ENCODE measurements around the gene ELMO3. TPM values are rescaled to one million over a fixed set of nuclear protein-coding genes. Genes with fewer than 3 reads are reported as not detected.

The ELMO3 gene
- total and polyA plus RNA-seq, 2 of the 13 experiments (the other 11 are each of a cell fraction or from before 2014, with no cell fraction given), result 2.6 to 4.0 TPM

DNA sequence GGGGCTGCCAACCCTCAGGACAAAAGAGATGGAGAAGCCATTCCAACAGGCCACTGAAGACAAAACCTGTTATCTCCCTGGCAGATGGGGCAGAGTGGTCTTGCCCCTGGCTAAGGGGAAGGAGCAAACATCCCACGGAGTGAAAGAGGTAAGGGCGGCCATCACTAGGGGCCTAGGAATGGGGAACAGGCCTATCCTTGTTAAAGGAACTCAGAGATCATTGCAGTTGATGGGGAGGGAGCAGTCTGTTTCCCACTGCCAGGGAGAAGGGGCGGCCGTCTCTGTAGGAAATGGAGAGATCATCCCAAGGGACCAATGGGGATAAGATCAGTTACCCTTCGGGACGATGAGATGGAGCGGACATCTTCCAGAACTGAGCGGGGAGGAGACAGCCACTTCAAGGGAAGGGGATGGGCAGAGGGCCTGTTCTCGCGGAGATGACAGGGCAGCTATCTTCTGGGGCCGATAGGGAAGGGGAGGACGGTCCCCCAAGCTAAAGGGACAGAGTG lies 27.4 kb downstream of the ELMO3 start:
- ATAC-seq (no peak; the same call in 1 of the 3 replicates), FAIRE-seq (no peak), DNase-seq (ENCODE audit: low spot score) (no peak)
- no peak overlapping the region for H2AFZ ChIP-seq (ENCODE audit: low read length)
- CTCF ChIA-PET (ENCODE audit: low intra/inter-chr PET ratio, low total read pairs), result no interaction called here
- peak overlapping the region; percentile 98 for H3K9ac ChIP-seq (ENCODE audit: insufficient read depth, low read depth, low read length)
- intact Hi-C loops (cut with micrococcal nuclease; ENCODE audit: unreplicated experiment), result loop anchor here (5.0 kb wide), 1 partner anchor 39 kb away; no protein-coding TSS in a partner anchor
- peaks cover 17% of the 10 kb centered on the region for H3K79me2 ChIP-seq (ENCODE audit: insufficient read depth, low read length)
- POLR2A ChIA-PET, result interaction anchor here (0.6 to 3.2 kb wide), 22 partner anchors 9 to 335 kb away, joined by 3 to 71 read pairs (median 4); partner anchors contain the start of genes ATP6V0D1, ELMO3, FHOD1 and NOL3
- 9% methylated on average over 12 of the region's 12 CpGs for WGBS (ENCODE audit: low lambda C conversion rate)
- H3K9me3 ChIP-seq (ENCODE audit: low read length), result no peaks in the 10 kb centered on the region
- no peak overlapping the region for H3K27ac ChIP-seq (ENCODE audit: extremely low read length, insufficient read depth, low read length)
- in situ Hi-C loops (cut with HindIII; ENCODE audit: extremely low pct_ligation_motif_present, low pct_unique_long_range_greater_than_20kb), result no loop called here
- H3K4me3 ChIP-seq (replicated peaks in 1 of 3; ENCODE audit: insufficient read depth in 1 of 3, low read depth in 2 of 3, low read length in 3 of 3), result peak overlapping the region; percentile 97 to 100 (median 98)
- H4K20me1 ChIP-seq (ENCODE audit: insufficient read depth, low read length), result no peaks in the 10 kb centered on the region; the same call in 1 of the 2 replicates
- H3K4me1 ChIP-seq (ENCODE audit: insufficient read depth, low read length), result peaks cover 34% of the 10 kb centered on the region
- H3K4me2 ChIP-seq (ENCODE audit: low read depth, low read length), result peak overlapping the region; percentile 93
- peaks cover 23 to 33% of the 10 kb centered on the region in 2 experiments for H3K36me3 ChIP-seq (replicated peaks in 1 of 2; ENCODE audit: control insufficient read depth in 1 of 2, insufficient read depth in 2 of 2, low read length in 2 of 2)
- BruUV-seq (replicated peaks), result no TSS peak
- H3K27me3 ChIP-seq (ENCODE audit: control insufficient read depth in 1 of 2, insufficient read depth in 2 of 2, low read length in 2 of 2), result peaks cover 0 to 4% of the 10 kb centered on the region in 2 experiments; a peak in 1 of 5 replicates
- 0 out of 2 replicates have a peak, but pooled peaks have one; percentile 38 for TF ChIP-seq ZNF724P (CRISPR knock-in tag; IDR thresholded peaks at IDR 0.05; ENCODE audit: borderline replicate concordance)
- TF ChIP-seq, protein P1, sequence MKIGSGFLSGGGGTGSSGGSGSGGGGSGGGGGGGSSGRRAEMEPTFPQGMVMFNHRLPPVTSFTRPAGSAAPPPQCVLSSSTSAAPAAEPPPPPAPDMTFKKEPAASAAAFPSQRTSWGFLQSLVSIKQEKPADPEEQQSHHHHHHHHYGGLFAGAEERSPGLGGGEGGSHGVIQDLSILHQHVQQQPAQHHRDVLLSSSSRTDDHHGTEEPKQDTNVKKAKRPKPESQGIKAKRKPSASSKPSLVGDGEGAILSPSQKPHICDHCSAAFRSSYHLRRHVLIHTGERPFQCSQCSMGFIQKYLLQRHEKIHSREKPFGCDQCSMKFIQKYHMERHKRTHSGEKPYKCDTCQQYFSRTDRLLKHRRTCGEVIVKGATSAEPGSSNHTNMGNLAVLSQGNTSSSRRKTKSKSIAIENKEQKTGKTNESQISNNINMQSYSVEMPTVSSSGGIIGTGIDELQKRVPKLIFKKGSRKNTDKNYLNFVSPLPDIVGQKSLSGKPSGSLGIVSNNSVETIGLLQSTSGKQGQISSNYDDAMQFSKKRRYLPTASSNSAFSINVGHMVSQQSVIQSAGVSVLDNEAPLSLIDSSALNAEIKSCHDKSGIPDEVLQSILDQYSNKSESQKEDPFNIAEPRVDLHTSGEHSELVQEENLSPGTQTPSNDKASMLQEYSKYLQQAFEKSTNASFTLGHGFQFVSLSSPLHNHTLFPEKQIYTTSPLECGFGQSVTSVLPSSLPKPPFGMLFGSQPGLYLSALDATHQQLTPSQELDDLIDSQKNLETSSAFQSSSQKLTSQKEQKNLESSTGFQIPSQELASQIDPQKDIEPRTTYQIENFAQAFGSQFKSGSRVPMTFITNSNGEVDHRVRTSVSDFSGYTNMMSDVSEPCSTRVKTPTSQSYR (CRISPR knock-in tag; IDR thresholded peaks at IDR 0.05; ENCODE audit: borderline replicate concordance), result no peak
- TF ChIP-seq, protein P2, sequence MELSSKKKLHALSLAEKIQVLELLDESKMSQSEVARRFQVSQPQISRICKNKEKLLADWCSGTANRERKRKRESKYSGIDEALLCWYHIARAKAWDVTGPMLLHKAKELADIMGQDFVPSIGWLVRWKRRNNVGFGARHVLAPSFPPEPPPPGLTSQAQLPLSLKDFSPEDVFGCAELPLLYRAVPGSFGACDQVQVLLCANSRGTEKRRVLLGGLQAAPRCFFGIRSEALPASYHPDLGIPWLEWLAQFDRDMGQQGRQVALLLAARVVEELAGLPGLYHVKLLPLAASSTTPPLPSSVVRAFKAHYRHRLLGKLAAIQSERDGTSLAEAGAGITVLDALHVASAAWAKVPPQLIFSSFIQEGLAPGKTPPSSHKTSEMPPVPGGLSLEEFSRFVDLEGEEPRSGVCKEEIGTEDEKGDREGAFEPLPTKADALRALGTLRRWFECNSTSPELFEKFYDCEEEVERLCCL (CRISPR knock-in tag; IDR thresholded peaks at IDR 0.05; ENCODE audit: borderline replicate concordance), result peak; percentile 24; the same call in 1 of the 2 replicates
- TF ChIP-seq WIZ (CRISPR knock-in tag; IDR thresholded peaks at IDR 0.05), result no peak
- TF ChIP-seq, protein P3, sequence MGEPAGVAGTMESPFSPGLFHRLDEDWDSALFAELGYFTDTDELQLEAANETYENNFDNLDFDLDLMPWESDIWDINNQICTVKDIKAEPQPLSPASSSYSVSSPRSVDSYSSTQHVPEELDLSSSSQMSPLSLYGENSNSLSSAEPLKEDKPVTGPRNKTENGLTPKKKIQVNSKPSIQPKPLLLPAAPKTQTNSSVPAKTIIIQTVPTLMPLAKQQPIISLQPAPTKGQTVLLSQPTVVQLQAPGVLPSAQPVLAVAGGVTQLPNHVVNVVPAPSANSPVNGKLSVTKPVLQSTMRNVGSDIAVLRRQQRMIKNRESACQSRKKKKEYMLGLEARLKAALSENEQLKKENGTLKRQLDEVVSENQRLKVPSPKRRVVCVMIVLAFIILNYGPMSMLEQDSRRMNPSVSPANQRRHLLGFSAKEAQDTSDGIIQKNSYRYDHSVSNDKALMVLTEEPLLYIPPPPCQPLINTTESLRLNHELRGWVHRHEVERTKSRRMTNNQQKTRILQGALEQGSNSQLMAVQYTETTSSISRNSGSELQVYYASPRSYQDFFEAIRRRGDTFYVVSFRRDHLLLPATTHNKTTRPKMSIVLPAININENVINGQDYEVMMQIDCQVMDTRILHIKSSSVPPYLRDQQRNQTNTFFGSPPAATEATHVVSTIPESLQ (CRISPR knock-in tag; conservative IDR thresholded peaks at IDR 0.05), result no peak
- peak; percentile 86; the same call in 1 of the 2 replicates for TF ChIP-seq ZNF749 (CRISPR knock-in tag; IDR thresholded peaks at IDR 0.05; ENCODE audit: borderline replicate concordance)
- TF ChIP-seq ZNF253 (CRISPR knock-in tag; IDR thresholded peaks at IDR 0.05; ENCODE audit: borderline replicate concordance), result peak; percentile 78; the same call in 1 of the 2 replicates
- TF ChIP-seq ZNF17 (CRISPR knock-in tag; IDR thresholded peaks at IDR 0.05), result 0 out of 2 replicates have a peak, but pooled peaks have one; percentile 41
- TF ChIP-seq GATA4 (IDR thresholded peaks at IDR 0.05; ENCODE audit: borderline replicate concordance, low read depth), result no peak
- TF ChIP-seq ZNF564 (CRISPR knock-in tag; IDR thresholded peaks at IDR 0.05), result 0 out of 2 replicates have a peak, but pooled peaks have one; percentile 24
- 0 out of 2 replicates have a peak, but pooled peaks have one; percentile 13 for TF ChIP-seq ZNF3 (CRISPR knock-in tag; IDR thresholded peaks at IDR 0.05)
- TF ChIP-seq, protein P4, sequence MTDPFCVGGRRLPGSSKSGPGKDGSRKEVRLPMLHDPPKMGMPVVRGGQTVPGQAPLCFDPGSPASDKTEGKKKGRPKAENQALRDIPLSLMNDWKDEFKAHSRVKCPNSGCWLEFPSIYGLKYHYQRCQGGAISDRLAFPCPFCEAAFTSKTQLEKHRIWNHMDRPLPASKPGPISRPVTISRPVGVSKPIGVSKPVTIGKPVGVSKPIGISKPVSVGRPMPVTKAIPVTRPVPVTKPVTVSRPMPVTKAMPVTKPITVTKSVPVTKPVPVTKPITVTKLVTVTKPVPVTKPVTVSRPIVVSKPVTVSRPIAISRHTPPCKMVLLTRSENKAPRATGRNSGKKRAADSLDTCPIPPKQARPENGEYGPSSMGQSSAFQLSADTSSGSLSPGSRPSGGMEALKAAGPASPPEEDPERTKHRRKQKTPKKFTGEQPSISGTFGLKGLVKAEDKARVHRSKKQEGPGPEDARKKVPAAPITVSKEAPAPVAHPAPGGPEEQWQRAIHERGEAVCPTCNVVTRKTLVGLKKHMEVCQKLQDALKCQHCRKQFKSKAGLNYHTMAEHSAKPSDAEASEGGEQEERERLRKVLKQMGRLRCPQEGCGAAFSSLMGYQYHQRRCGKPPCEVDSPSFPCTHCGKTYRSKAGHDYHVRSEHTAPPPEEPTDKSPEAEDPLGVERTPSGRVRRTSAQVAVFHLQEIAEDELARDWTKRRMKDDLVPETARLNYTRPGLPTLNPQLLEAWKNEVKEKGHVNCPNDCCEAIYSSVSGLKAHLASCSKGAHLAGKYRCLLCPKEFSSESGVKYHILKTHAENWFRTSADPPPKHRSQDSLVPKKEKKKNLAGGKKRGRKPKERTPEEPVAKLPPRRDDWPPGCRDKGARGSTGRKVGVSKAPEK (CRISPR knock-in tag; IDR thresholded peaks at IDR 0.05; ENCODE audit: borderline replicate concordance), result no peak
- no peak for TF ChIP-seq SMC3 (IDR thresholded peaks at IDR 0.05; ENCODE audit: low read length)
- no peak for TF ChIP-seq GPN1 (CRISPR knock-in tag; IDR thresholded peaks at IDR 0.05; ENCODE audit: borderline replicate concordance)

Data from HepG2 (cell line).